HL-60 (cell line): ENCODE data around the gene NR3C2.

ENCODE experiments used
- DNase-seq, 2 experiments: peaks; one replicate each; pipeline ENCODE4 v3.0.0-alpha.2; 2010 to 2020; ENCODE audit warnings: low read depth in 1 of 2, low spot score in 1 of 2
- H3K27ac ChIP-seq: fragments of 250-450 bp; sonication (Bioruptor Pico); replicated peaks from 2 replicates; pipeline ENCODE4 v1.5.1; 2020; ENCODE audit warnings: mild to moderate bottlenecking, moderate library complexity
- H3K27me3 ChIP-seq: fragments of 250-450 bp; sonication (Bioruptor Pico); 2 replicates; pipeline ENCODE4 v1.5.1; 2021; ENCODE audit warnings: mild to moderate bottlenecking, moderate library complexity; ENCODE audit not compliant: insufficient read depth, poor library complexity, severe bottlenecking
- H3K4me3 ChIP-seq: replicated peaks from 2 replicates; pipeline ENCODE4 v1.5.1; 2011; ENCODE audit warnings: mild to moderate bottlenecking, control low read depth, low read length; ENCODE audit not compliant: insufficient read depth
- GABPA ChIP-seq: IDR thresholded peaks from 2 replicates; pipeline ENCODE4 v1.6.1; 2012; ENCODE audit warnings: low read depth
- POLR2AphosphoS5 ChIP-seq: IDR thresholded peaks from 2 replicates; pipeline ENCODE4 v1.6.1; 2012; ENCODE audit warnings: low read depth
- REST ChIP-seq: IDR thresholded peaks from 2 replicates; pipeline ENCODE4 v1.6.1; 2012; ENCODE audit warnings: low read depth; ENCODE audit not compliant: insufficient replicate concordance
- SPI1 ChIP-seq: IDR thresholded peaks from 2 replicates; pipeline ENCODE4 v1.6.1; 2012; ENCODE audit warnings: low read depth, mild to moderate bottlenecking, borderline replicate concordance
- TF ChIP-seq, protein P1 (sequence below): IDR thresholded peaks from one replicate; pipeline ENCODE4 v1.5.1; 2011; ENCODE audit warnings: low read length, control low read depth, inconsistent platforms; ENCODE audit not compliant: insufficient read depth

The NR3C2 gene

DNA sequence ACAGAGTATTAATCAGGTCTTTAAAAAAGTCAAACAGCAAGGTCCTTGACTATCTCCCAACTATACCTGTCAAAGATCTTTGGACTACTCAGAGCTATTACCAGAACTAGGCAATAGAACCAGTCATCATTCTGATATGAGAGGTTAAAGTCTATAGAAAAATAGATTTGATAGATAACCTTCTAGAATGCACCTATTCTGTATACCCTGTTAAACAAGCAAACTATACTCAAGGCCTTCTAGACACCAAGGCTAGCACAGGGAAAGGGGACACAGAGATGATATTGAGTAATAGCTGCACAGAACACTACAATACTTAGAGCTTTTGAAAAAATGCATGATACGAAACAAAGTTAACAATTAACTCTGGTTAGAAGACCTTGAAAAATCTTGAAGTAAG is 149.5 kb downstream of the NR3C2 start:
- no peak for DNase-seq
- no peak overlapping the region for H3K4me3 ChIP-seq
- TF ChIP-seq GABPA (no peak), REST (no peak), POLR2AphosphoS5 (no peak), SPI1 (no peak)
- TF ChIP-seq, protein P1, sequence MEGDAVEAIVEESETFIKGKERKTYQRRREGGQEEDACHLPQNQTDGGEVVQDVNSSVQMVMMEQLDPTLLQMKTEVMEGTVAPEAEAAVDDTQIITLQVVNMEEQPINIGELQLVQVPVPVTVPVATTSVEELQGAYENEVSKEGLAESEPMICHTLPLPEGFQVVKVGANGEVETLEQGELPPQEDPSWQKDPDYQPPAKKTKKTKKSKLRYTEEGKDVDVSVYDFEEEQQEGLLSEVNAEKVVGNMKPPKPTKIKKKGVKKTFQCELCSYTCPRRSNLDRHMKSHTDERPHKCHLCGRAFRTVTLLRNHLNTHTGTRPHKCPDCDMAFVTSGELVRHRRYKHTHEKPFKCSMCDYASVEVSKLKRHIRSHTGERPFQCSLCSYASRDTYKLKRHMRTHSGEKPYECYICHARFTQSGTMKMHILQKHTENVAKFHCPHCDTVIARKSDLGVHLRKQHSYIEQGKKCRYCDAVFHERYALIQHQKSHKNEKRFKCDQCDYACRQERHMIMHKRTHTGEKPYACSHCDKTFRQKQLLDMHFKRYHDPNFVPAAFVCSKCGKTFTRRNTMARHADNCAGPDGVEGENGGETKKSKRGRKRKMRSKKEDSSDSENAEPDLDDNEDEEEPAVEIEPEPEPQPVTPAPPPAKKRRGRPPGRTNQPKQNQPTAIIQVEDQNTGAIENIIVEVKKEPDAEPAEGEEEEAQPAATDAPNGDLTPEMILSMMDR: no peak
- H3K27me3 ChIP-seq: no peaks in the 10 kb centered on the region
- no peak overlapping the region for H3K27ac ChIP-seq

- Histone ChIP-seq H3K27me3 (no peaks in the 10 kb centered on the region), H3K27ac (no peak overlapping the region), H3K4me3 (no peak overlapping the region)
- no peak for DNase-seq
- TF ChIP-seq REST (no peak), GABPA (no peak)
These were observed 152.5 kb downstream of the NR3C2 start for GRCh38 chr4:148289740-148290139.

DNA sequence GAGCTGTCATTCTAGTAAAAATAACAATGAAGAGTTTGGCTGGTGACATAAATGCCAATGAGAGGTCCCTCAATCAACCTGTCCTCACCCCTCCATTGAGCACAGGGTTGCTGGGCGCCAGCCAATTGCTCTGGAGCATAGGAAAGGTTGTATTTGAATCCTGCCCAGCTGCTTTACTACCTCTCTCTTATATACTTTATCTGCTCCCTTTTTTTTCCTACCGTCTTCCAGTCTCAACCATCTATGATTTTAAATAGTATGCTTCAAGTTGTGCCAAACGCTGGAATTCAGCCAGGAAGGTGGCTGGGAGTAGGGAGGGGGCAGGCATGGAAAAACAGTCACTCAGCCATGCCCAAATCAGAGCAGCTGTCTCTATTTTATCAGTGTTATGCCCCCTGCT is 153.8 kb downstream of the NR3C2 start:
- no peak overlapping the region for H3K27ac ChIP-seq
- H3K4me3 ChIP-seq: no peak overlapping the region
- TF ChIP-seq GABPA (no peak), SPI1 (no peak), REST (no peak), POLR2AphosphoS5 (no peak)
- TF ChIP-seq, protein P1: no peak
- DNase-seq: no peak
- H3K27me3 ChIP-seq: no peaks in the 10 kb centered on the region

GRCh38 chr4:148287111-148287510 is 155.1 kb downstream of the NR3C2 start:
- Histone ChIP-seq H3K27me3 (no peaks in the 10 kb centered on the region), H3K27ac (no peak overlapping the region), H3K4me3 (no peak overlapping the region)
- TF ChIP-seq POLR2AphosphoS5: no peak
- TF ChIP-seq, protein P1: no peak
- no peak for DNase-seq
